Ecto neural progenitor cell (in vitro differentiated cells): Measurements from ENCODE around the gene LONP2.
"Not testable (repeated sequence)": the region's sequence is repeated elsewhere in the genome, so short reads cannot be mapped to it uniquely, and the experiment has no call there.

ENCODE experiments used
- DNase-seq: peaks from one replicate; pipeline ENCODE4 v3.0.0-alpha.2; 2018; ENCODE audit warnings: low spot score

Gene LONP2

DNA sequence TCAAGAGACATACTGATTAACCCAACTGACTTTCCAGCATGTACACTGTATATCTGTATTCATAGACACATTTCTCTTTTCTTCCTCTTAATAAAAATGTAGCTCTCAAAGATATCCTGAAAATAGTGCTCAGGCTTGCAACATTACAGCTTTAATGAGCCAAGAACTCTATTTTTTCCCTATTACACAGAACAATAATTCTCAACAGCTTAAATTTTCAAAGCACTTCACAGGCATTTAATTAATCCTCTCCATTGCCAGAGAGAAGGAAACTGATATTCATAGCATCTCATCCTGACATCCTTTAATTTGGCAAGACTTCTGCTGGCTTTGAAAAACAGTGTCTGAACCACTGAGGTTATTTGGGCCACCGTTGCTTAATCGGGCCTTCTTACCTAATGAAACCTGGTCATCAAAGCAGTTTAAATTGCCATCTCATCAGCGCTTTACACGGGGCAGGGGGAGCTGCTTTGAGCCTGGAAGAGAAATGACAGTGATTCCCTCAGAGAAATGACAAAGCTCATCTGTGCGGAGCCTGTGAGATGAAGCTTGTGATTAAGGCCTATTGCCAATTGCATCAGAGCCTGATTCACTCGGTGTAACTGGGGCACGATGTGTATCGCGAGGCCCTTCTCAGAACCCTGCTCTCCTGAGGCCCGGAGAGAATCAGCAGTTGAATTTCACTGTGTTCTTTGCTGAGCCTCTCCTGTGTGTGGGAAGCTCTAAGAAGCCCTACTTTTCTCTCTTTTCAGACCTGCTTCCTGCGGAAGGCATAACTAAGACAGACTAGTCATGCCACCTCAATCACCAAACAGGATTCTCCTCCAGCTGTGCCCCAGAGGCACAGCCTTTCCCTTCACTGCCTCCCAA is 149.6 kb downstream of the LONP2 start:
- DNase-seq: no peak

- DNase-seq: no peak
Measured at GRCh38 chr16:48394355-48394703, 150.2 kb downstream of the LONP2 start.

DNA sequence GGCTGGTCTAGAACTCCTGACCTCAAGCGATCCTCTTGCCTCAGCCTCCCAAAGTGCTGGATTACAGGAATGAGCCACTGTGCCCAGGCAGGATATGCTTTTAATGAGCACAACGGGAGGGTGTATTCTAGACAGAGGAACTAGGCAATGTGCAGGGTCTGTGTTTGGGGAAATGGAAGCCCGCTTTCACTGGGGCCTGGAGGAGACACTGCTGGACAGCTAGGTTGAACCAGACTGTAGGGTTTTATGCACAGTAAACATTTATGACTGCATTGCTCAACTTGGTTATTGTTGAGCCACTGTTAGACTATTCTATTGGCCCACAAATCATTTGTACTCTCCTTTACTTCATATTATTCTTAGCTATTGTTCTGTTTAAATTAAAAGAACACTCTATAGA is 151.3 kb downstream of the LONP2 start:
- no peak for DNase-seq

DNA sequence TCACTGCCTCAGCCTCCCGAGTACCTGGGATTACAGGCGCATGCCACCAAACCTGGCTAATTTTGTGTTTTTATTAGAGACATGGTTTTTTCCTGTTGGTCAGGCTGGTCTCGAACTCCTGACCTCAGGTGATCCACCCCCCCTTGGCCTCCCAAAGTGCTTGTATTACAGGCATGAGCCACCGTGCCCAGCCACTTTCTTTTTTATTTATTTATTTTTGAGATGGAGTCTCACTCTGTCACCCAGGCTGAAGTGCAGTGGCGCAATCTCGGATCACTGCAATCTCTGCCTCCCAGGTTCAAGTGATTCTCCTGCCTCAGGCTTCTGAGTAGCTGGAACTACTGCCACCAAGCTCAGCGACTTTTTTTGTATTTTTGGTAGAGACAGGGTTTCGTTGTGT is 158.4 kb downstream of the LONP2 start:
- not testable (repeated sequence) for DNase-seq

DNA sequence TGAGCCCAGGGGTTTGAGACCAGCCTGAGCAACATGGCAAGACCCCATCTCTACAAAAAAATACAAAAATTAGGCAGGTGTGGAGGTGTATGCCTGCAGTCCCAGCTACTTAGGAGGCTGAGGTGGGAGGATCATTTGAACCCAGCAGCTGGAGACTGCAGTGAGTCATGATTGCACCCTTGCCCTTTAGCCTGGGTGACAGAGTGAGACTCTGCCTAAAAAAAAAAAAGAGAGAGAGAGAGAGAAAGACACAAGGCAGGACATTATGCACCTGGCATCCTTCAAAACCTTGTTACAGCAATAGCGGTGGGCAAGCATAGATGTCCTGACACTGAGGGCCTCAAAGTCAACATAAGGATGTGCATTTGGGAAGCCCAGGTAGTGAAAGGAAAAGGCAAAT is 161.1 kb downstream of the LONP2 start:
- no peak for DNase-seq

DNA sequence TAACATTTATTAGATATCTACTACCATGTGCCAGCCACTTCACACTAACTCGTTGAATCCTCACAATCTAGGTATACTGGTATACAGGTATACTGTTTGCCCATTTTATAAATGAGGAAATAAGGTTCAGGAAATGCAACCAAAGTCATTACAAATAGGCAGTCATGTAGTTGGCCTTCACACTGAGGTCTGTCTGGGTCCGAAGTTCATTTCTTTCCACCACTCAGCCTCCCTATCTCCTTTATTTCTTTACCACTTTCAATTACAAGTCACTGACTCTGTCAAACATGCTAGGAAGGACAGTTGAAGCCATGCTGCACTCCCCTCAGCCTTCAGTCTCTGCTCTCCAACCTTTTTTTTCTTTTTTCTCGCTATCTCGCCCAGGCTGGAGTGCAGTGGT is 161.8 kb downstream of the LONP2 start:
- no peak for DNase-seq
